HG03342 (cell line): ENCODE results near the gene CXCL14.

Experiments used
- ATAC-seq: cut with Tn5 transposase; IDR thresholded peaks from one replicate; pipeline ENCODE4 v1.9.1; 2021; ENCODE audit warnings: mild to moderate bottlenecking, moderate library complexity; ENCODE audit not compliant: unreplicated experiment

Gene CXCL14

DNA sequence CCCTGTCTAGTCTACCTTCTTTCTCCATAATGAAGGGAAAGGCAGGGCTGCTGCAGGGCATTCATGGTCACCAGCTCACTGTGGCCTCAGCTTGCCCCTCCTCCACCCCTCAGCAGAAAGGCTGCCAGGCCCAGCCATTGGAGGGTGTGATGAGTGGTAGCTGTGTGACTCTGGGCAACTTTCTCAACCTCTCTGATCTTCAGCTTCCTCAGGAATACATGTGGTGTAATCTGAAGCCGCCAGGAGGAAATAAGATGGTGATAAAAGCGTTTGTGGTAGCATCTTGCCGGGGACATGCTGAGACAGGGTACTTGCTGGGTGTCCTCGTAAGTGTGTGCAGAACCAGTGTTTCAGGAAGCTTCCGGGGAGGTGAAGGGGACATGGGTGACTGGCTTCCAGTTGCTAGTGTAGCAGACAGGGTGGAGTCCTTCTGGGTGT, 9.8 kb downstream of the CXCL14 start:
- no peak for ATAC-seq

GRCh38 chr5:135568246-135568645, 10.5 kb downstream of the CXCL14 start:
- no peak for ATAC-seq

DNA sequence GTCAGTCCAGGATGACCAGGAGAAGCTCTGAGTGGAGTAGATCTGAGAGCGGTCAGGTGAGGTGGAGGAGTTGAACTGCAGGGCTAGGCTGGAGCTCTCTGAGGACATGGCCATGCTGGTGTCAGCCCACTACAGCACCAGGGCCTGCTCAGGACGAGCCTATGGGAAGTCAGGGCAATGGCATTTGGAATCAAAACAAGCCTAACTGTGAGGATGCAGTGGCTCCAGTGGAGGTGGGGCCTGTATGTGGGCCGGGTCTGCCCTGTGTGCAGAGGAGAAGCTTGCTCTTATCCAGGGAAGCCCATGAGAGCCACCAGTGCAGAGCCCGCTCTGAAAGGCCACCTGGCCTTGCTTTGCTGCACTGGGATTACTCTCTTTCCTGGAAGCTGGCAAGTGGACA, 11.1 kb downstream of the CXCL14 start:
- no peak for ATAC-seq

DNA sequence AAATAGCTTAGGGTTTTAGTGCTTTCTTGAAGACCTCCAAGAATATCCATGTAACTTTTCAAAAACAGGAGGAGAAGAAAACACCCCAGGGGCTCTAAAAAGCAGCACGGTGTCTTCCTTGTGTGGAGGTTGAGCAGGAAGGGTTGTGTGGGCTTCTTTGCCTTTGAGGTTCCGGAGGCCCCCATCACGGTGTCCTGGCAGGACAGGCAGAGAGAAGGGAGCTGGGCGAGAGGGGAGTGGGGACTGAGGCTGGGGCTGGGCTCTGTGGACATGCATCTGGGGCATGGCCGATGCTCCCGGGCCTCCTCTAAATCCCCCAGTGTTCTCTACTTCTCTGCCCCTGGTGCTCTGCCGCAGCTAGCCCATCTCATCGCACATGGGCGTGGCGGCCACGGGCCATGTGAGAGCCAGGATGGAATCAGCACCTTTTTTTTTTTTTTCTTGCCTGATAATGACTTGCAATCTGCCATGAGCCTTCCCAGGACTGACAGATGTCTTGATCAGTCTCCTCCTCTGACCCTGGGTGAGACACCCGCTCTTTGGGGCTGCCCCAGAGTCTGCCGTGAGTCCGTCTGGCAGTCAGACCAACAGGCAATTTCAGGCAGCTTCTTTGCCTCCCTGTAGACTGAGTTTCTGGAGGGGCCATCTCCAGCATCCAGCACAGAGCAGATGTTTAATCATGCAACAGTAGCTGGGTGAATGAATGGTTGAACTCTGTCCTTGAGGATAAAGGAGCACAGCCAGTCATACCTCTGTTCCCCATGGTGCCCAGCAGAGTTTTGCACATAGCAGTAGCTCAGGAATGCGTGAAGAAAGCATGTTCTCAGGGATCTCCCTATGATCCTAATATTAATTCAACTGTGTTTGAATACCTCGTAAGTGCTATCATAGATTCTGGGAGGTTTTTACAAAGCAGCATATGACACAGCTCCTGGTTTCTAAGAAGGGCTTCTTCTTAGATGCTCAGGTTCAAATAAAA, 12.1 kb downstream of the CXCL14 start:
- no peak for ATAC-seq

DNA sequence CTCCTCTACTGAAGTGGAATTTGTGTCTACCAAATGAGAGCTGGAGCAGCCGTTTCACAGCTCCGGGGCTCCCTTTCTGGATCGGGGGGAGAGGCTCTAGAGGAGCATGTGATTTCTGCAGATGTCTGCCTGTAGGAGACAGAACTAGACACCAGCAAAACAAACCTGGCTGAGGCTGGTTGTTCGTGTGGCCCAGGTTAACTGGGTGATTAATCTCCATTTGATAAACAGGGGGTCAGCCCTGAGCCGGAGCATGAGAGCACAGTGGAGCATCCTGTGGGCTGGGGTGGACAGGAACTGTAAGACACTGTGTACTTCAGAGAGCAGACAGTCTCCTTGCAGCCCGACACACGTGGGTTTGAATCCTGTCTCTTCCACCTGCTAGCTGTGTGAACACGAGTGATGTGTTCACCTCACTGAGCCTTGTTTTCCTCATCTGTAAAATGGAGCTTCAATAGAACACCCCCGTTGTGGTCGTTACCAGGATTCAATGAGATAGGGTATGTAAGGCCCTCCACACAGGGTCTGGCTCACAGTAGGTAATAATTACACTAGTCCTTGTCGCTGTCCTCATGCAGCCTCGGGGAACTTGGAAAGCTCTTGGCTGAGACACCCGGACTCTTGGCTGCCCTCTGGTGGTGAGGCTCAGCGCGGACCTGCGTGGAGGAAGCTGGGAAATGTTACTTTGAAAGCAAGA, 12.9 kb downstream of the CXCL14 start:
- ATAC-seq: peak; percentile 48

DNA sequence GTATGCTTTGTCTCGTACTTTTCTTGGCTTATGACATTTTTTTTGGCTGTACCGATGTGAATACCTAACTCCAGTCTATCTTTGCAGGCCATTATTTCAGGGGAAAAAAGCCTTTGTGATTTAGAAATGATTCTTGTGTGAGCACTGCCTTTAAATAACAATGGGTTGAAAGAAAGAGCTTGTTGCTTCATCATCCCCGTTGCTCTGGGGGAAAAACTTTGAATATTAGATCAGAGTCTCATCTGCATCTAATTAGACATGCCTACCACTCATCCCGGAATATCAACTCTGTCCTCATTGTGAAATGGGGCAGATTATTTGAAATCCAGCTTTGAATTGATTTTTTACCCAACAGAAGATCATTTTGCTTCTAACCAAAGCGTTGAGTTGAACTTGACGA, 13.5 kb downstream of the CXCL14 start:
- ATAC-seq: no peak

GRCh38 chr5:135564331-135564730, 14.5 kb downstream of the CXCL14 start:
- no peak for ATAC-seq

GRCh38 chr5:135561266-135561665, 17.5 kb downstream of the CXCL14 start:
- ATAC-seq: no peak

DNA sequence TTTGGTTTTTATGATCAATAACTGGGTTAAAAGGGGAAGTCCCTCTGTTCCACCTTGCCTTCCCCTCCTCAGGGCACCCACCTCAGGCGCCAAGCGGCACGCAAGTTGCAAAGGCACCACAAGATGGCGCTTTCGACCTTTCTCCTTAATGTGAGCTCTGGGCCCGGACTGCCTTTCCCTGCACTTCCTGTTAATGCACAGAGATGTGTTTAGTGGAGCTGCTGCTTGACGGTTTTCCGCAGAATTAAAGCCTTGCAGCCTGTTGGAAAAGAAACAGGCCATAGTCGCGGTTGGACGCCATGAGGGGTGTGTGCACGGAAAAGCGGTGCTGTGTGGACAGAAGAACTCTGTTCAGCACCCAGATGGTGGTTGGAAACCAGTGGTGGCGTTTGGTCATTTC, 17.9 kb downstream of the CXCL14 start:
- ATAC-seq: peak; percentile 95

DNA sequence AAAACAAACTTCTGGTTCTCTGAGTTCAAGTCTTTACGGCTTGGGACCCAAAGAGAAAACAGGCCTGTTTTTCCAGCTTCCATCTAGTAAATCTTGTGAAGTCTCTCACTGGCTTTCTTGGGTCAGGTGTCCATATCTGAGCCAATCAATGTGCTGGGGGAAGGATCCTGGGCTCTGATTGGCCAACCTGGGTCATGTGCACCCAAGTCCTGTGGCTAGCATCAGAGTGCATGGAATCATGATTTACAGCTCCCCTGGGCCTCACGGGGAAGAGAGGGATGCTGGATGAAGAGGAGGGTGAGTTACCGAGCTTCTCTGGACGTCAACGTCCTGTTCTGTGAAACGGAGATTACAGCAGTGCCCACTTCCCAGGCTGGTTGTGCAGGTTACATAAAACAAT, 19.4 kb downstream of the CXCL14 start:
- no peak for ATAC-seq

DNA sequence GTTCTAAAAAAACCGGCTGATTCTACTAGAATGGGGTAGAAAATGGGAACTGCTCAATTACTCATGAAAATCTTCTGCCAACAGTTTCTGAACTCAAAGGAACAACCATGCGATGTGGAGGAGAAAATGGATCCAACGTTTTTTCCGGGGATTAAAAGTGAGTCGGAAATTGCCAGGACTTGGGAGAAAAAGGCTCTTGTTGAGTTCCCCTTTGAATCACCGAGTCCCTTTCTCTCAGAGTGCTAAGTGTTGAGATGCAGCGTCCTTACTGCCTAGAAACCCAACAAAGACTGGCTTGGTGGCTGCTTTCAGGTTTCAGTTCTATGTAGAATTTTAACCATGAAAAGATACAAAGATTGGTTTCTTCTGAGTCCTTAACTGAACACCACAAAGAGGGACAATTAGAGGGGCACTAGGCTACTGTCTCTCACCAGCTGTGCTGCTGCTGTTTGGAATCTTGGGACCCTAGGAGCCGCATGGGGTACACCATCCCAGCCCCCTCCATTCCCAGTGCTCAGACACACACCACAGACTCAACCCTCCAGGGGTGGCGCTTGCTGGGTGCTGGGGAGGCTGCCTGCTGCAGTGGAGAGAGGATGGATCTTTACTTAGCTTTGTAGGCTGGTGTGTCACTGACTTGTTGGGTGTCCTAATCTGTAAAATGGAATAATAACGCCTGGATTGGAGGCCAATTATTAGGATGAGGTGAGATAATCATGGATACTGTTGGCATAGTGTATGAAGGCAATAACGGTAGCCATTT, 21.5 kb downstream of the CXCL14 start:
- ATAC-seq: no peak

- ATAC-seq: no peak
Observed at GRCh38 chr5:135556620-135557019, 22.2 kb downstream of the CXCL14 start.

GRCh38 chr5:135555530-135555929, 23.3 kb downstream of the CXCL14 start:
- ATAC-seq: no peak

GRCh38 chr5:135553688-135554462, 24.9 kb downstream of the CXCL14 start:
- no peak for ATAC-seq

DNA sequence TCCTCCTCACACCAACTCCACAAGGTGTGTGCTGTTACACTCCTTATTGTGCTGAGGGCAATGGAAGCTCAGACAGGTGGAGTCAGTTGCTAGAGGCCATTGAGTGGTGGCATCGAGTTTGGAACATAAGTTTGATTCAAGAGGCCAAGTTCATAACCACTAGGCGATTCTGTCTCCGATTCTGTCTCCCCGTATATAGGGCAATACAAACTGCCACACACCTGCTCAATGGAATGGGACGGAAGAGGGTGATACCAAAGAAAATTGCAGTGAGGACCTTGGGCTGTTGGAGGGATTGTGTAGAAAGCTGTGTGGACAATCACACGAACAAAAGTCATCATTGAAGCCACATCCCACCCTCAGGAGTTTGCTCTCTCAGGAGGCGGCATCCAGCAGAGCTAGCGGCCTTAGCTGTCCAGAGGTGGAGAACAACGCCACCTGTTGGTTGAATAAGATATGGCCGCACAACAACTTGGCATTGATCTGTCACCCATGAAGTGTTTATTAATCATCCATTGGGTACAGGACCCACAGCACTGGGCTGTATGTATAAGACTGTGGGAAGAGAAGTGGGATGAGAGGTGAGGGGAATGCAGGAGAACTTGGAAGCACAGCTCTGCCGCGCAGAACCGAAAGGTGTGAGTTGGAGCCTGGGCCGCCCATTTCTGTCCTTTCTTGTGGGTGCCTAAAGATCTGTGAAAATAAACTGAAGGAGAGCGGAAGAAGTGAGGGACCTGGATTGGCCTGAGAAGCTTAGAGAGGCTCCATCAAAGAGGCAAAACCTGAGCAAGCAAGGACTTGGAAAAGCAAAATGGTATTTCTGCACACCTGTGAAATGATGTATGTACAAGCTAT, 27.0 kb downstream of the CXCL14 start:
- peak; percentile 73 for ATAC-seq

DNA sequence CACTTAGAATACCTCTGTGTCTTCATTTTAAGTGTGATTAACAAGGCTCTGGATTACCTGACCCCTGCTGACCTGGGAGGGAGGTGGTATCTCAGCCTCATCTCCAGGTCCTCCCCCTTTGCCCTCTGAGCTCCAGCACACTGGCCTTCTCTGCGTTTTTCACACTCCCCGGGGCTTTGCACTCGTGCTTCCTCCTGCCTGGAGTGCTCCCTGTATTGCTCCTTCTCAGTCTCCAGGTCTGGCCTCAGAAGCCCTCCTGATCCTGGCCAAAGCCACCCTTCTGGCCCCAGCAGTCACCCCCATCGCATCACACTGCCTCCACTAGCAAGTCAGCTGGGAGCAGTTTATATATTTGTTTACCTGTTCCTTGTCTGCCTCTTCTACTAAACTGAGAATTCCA, 29.4 kb downstream of the CXCL14 start:
- ATAC-seq: no peak

- no peak for ATAC-seq
Observed at GRCh38 chr5:135547590-135548254, 31.1 kb downstream of the CXCL14 start.

- ATAC-seq: no peak
Observed at GRCh38 chr5:135546912-135547311, 31.9 kb downstream of the CXCL14 start.

DNA sequence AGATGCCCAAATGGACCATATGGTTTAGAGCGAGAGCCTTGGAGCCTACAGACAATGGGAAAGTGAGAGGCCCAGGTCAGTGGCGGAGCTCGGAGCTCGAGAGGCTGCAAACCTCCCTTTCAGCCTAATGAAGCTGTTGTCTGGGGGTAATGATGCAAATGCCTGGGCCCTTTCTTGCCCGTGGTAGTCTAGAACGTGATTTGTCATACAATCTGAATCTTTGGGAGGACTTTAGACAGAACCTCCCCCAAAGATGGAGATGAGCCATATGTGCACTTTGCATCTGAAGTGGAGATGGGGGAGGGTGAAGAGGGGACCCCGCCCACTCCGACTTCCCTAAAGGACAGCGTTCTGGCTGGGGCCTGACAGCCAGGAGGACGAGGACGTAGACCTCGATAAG, 32.7 kb downstream of the CXCL14 start:
- no peak for ATAC-seq
